Keratinocyte (primary cell): Measurements from ENCODE around the gene TMPRSS3. TPM values are rescaled to one million over a fixed set of nuclear protein-coding genes. Genes with fewer than 3 reads are reported as not detected.

ENCODE experiments used
- DNase-seq: peaks from one replicate; pipeline ENCODE4 v3.0.0-alpha.2; 2011; ENCODE audit warnings: low read depth, missing footprints, low spot score
- FAIRE-seq: peaks from 2 replicates; lab custom pipeline; 2011; peaks lifted over from hg19 to GRCh38; lab: Jason Lieb, UNC
- H2AFZ ChIP-seq: 2 replicates; pipeline ENCODE4 v1.6.0; 2012; ENCODE audit warnings: low read length, control low read depth, inconsistent platforms; ENCODE audit not compliant: control insufficient read depth
- H3K27ac ChIP-seq: 2 replicates; pipeline ENCODE4 v1.5.1; 2011; ENCODE audit warnings: low read length; ENCODE audit not compliant: control insufficient read depth, insufficient read depth
- H3K27me3 ChIP-seq: 3 replicates; pipeline ENCODE4 v1.6.0; 2011; ENCODE audit warnings: low read length; ENCODE audit not compliant: control insufficient read depth, insufficient read depth; ENCODE audit errors: extremely low read depth
- H3K36me3 ChIP-seq, 2 experiments: 2 replicates in 1 of 2; 3 replicates in 1 of 2; pipeline ENCODE4 v1.5.1; 2011; ENCODE audit warnings: low read length in 2 of 2, mild to moderate bottlenecking in 1 of 2; ENCODE audit not compliant: control insufficient read depth in 2 of 2, insufficient read depth in 2 of 2; ENCODE audit errors: extremely low read depth in 1 of 2
- H3K4me1 ChIP-seq: 3 replicates; pipeline ENCODE4 v1.5.1; 2011; ENCODE audit warnings: low read length; ENCODE audit not compliant: control insufficient read depth, insufficient read depth; ENCODE audit errors: extremely low read depth
- H3K4me2 ChIP-seq: 3 replicates; pipeline ENCODE4 v1.6.0; 2011; ENCODE audit warnings: low read depth, low read length; ENCODE audit not compliant: control insufficient read depth, insufficient read depth; ENCODE audit errors: extremely low read depth
- H3K4me3 ChIP-seq, 3 experiments: fragments of 200-600 bp in 1 of 3; sonication (generic) in 1 of 3; 2 replicates in 2 of 3; 3 replicates in 1 of 3; pipeline ENCODE4 v1.5.1; 2011 to 2016; ENCODE audit warnings: low read length in 3 of 3, mild to moderate bottlenecking in 3 of 3, control low read depth in 2 of 3, inconsistent platforms in 1 of 3, low read depth in 1 of 3, mixed read lengths in 1 of 3, mixed run types in 1 of 3, moderate library complexity in 1 of 3; ENCODE audit not compliant: control insufficient read depth in 2 of 3, insufficient read depth in 2 of 3; ENCODE audit errors: extremely low read depth in 1 of 3
- H3K79me2 ChIP-seq: 2 replicates; pipeline ENCODE4 v1.6.0; 2012; ENCODE audit warnings: low read length; ENCODE audit not compliant: control insufficient read depth, insufficient read depth
- H3K9ac ChIP-seq: 3 replicates; pipeline ENCODE4 v1.6.0; 2011; ENCODE audit warnings: low read length; ENCODE audit not compliant: control insufficient read depth, insufficient read depth; ENCODE audit errors: extremely low read depth
- H3K9me1 ChIP-seq: 3 replicates; pipeline ENCODE4 v1.6.0; 2011; ENCODE audit warnings: low read length; ENCODE audit not compliant: control insufficient read depth, insufficient read depth; ENCODE audit errors: extremely low read depth
- H3K9me3 ChIP-seq: 2 replicates; pipeline ENCODE4 v1.5.1; 2012; ENCODE audit warnings: low read depth, low read length; ENCODE audit not compliant: control insufficient read depth
- H4K20me1 ChIP-seq: 3 replicates; pipeline ENCODE4 v1.6.0; 2011; ENCODE audit warnings: low read length; ENCODE audit not compliant: control insufficient read depth, insufficient read depth; ENCODE audit errors: extremely low read depth
- CTCF ChIP-seq, 3 experiments: IDR thresholded peaks in 1 of 3; conservative IDR thresholded peaks in 1 of 3; optimal IDR thresholded peaks in 1 of 3; 2 replicates in 2 of 3; 3 replicates in 1 of 3; pipeline versions ENCODE3 to v1.5.1; 2011; ENCODE audit warnings: low read length in 3 of 3, mild to moderate bottlenecking in 3 of 3, moderate library complexity in 2 of 3, control low read depth in 1 of 3, inconsistent platforms in 1 of 3; ENCODE audit not compliant: insufficient read depth in 2 of 3; ENCODE audit errors: extremely low read depth in 1 of 3
- EZH2 ChIP-seq: IDR thresholded peaks from one replicate; pipeline ENCODE4 v1.6.1; 2012; ENCODE audit warnings: inconsistent platforms, mild to moderate bottlenecking, low read length, moderate library complexity
- dilution Hi-C: fragments of 300-500 bp; cut with MboI; formaldehyde crosslinking; loops from one replicate; pipeline ENCODE4 v1.7.0; 2020; ENCODE audit warnings: low sequenced_read_pairs; ENCODE audit not compliant: extremely low pct_ligation_motif_present
- polyA plus RNA-seq, 5 experiments: library from polyadenylated mRNA; depleted of rRNA in 3 of 5; stranded (reverse) in 3 of 5; stranded (forward) in 1 of 5; unstranded in 1 of 5; fragments of >200 nt; gene quantifications; 1 replicate in 1 of 5; 2 replicates in 3 of 5; 3 replicates in 1 of 5; pipeline versions ENCODE4 v1.2.1 to v1.2.3, GENCODE V29; 2011 to 2012; ENCODE audit warnings: missing spikeins in 2 of 5, low read depth in 1 of 5, low replicate concordance in 1 of 5

TMPRSS3 gene
- polyA plus RNA-seq, 1 donor (not counting 4 experiments of a cell fraction or from before 2014, with no cell fraction given), result not detected

- FAIRE-seq (no peak), DNase-seq (no peak)
- H3K4me2 ChIP-seq, result no peak overlapping the region
- no peaks in the 10 kb centered on the region for H3K36me3 ChIP-seq
- peaks cover 4% of the 10 kb centered on the region for H3K4me1 ChIP-seq
- no peak for TF ChIP-seq CTCF (optimal IDR thresholded peaks at IDR 0.05 in 1 of 3, IDR thresholded peaks at IDR 0.05 in 1 of 3, conservative IDR thresholded peaks at IDR 0.05 in 1 of 3; ENCODE audit: extremely low read depth in 1 of 3, insufficient read depth in 2 of 3, low read length in 3 of 3)
- TF ChIP-seq EZH2, result no peak
- no peaks in the 10 kb centered on the region for H3K9me3 ChIP-seq
- H2AFZ ChIP-seq, result no peak overlapping the region
- H3K4me3 ChIP-seq, result no peak overlapping the region
- no peaks in the 10 kb centered on the region for H3K9me1 ChIP-seq
- no peak overlapping the region for H3K27ac ChIP-seq
- H3K27me3 ChIP-seq, result peaks cover 10% of the 10 kb centered on the region
- H4K20me1 ChIP-seq, result no peaks in the 10 kb centered on the region
- H3K9ac ChIP-seq, result no peak overlapping the region
- no peaks in the 10 kb centered on the region for H3K79me2 ChIP-seq
- dilution Hi-C loops, result no loop called here
Measured at GRCh38 chr21:42431196-42431595, 35.3 kb upstream of the TMPRSS3 start.

GRCh38 chr21:42430521-42430920 is 34.7 kb upstream of the TMPRSS3 start:
- dilution Hi-C loops, result no loop called here
- no peaks in the 10 kb centered on the region for H3K9me3 ChIP-seq
- no peak overlapping the region for H3K27ac ChIP-seq
- TF ChIP-seq EZH2 (no peak), CTCF (optimal IDR thresholded peaks at IDR 0.05 in 1 of 3, IDR thresholded peaks at IDR 0.05 in 1 of 3, conservative IDR thresholded peaks at IDR 0.05 in 1 of 3; ENCODE audit: extremely low read depth in 1 of 3, insufficient read depth in 2 of 3, low read length in 3 of 3) (no peak)
- no peak overlapping the region for H3K4me2 ChIP-seq
- DNase-seq, result no peak
- H3K4me3 ChIP-seq, result no peak overlapping the region
- H2AFZ ChIP-seq, result no peak overlapping the region
- FAIRE-seq, result no peak
- no peaks in the 10 kb centered on the region for H3K9me1 ChIP-seq
- H3K9ac ChIP-seq, result no peak overlapping the region
- no peaks in the 10 kb centered on the region for H4K20me1 ChIP-seq
- no peaks in the 10 kb centered on the region for H3K36me3 ChIP-seq
- peaks cover 10% of the 10 kb centered on the region for H3K27me3 ChIP-seq
- peaks cover 4% of the 10 kb centered on the region for H3K4me1 ChIP-seq
- no peaks in the 10 kb centered on the region for H3K79me2 ChIP-seq
